Brain pericyte (primary cell): ENCODE data around the gene MPRIP.
"Not testable (repeated sequence)": the region's sequence is repeated elsewhere in the genome, so short reads cannot be mapped to it uniquely, and the experiment has no call there.

Experiments used
- DNase-seq: peaks from one replicate; pipeline ENCODE4 v3.0.0-alpha.2; 2012; ENCODE audit warnings: low read depth, low spot score

Gene MPRIP

GRCh38 chr17:17125136-17126084 lies 83.2 kb downstream of the MPRIP start:
- no peak for DNase-seq

- no peak for DNase-seq
Measured at GRCh38 chr17:17126131-17127110, 84.2 kb downstream of the MPRIP start.

GRCh38 chr17:17127156-17127555 lies 84.9 kb downstream of the MPRIP start:
- DNase-seq: no peak

- DNase-seq: no peak
Measured at GRCh38 chr17:17127730-17128291, 85.6 kb downstream of the MPRIP start.

GRCh38 chr17:17128476-17129075 lies 86.3 kb downstream of the MPRIP start:
- DNase-seq: no peak

- no peak for DNase-seq
Measured at GRCh38 chr17:17129466-17129865, 87.2 kb downstream of the MPRIP start.

GRCh38 chr17:17130077-17130844 lies 88.0 kb downstream of the MPRIP start:
- no peak for DNase-seq

- no peak for DNase-seq
Measured at GRCh38 chr17:17131839-17132238, 89.6 kb downstream of the MPRIP start.

GRCh38 chr17:17132746-17133145 lies 90.5 kb downstream of the MPRIP start:
- DNase-seq: peak; percentile 76

GRCh38 chr17:17134051-17134956 lies 92.0 kb downstream of the MPRIP start:
- no peak for DNase-seq

- DNase-seq: no peak
Measured at GRCh38 chr17:17134957-17135333, 92.7 kb downstream of the MPRIP start.

GRCh38 chr17:17136221-17136620 lies 94.0 kb downstream of the MPRIP start:
- not testable (repeated sequence) for DNase-seq

- DNase-seq: no peak
Measured at GRCh38 chr17:17137731-17138585, 95.7 kb downstream of the MPRIP start.

GRCh38 chr17:17139972-17140589 lies 97.8 kb downstream of the MPRIP start:
- DNase-seq: no peak

GRCh38 chr17:17140590-17140980 lies 98.3 kb downstream of the MPRIP start:
- no peak for DNase-seq

- no peak for DNase-seq
Measured at GRCh38 chr17:17141279-17141678, 99.0 kb downstream of the MPRIP start.

GRCh38 chr17:17141860-17142552 lies 99.7 kb downstream of the MPRIP start:
- no peak for DNase-seq

- no peak for DNase-seq
Measured at GRCh38 chr17:17142556-17142955, 100.3 kb downstream of the MPRIP start.
